MG63 (cell line): ENCODE results near the gene MRPL52. TPM values are rescaled to one million over a fixed set of nuclear protein-coding genes. Genes with fewer than 3 reads are reported as not detected.
A peak's percentile ranks its signal among the peaks of the same experiment; 100 is the strongest.
"Not testable (repeated sequence)": the region's sequence is repeated elsewhere in the genome, so short reads cannot be mapped to it uniquely, and the experiment has no call there.

Experiments
- DNase-seq: peaks from one replicate; pipeline ENCODE4 v3.0.0-alpha.2; 2020
- H3K27me3 ChIP-seq: fragments of 250-450 bp; sonication (Bioruptor Pico); 2 replicates; pipeline ENCODE4 v1.5.1; 2020; ENCODE audit warnings: mild to moderate bottlenecking, moderate library complexity
- H3K36me3 ChIP-seq: fragments of 250-450 bp; sonication (Bioruptor Pico); 2 replicates; pipeline ENCODE4 v1.5.1; 2020; ENCODE audit warnings: mild to moderate bottlenecking, moderate library complexity
- H3K4me3 ChIP-seq: fragments of 250-450 bp; sonication (Bioruptor Pico); 2 replicates; pipeline ENCODE4 v1.5.1; 2020; ENCODE audit warnings: mild to moderate bottlenecking, moderate library complexity
- H3K9me3 ChIP-seq: fragments of 250-450 bp; sonication (Bioruptor Pico); 2 replicates; pipeline ENCODE4 v1.5.1; 2020; ENCODE audit warnings: mild to moderate bottlenecking, moderate library complexity
- total RNA-seq: library from RNA; depleted of rRNA; stranded (reverse); fragments of >200 nt; shearing (Covaris generic); gene quantifications from 2 replicates; pipeline ENCODE4 v1.2.3, GENCODE V29; 2014; ENCODE audit warnings: low replicate concordance

Gene MRPL52
- total RNA-seq, 1 experiment from 2014 or later: 92.8 TPM

DNA sequence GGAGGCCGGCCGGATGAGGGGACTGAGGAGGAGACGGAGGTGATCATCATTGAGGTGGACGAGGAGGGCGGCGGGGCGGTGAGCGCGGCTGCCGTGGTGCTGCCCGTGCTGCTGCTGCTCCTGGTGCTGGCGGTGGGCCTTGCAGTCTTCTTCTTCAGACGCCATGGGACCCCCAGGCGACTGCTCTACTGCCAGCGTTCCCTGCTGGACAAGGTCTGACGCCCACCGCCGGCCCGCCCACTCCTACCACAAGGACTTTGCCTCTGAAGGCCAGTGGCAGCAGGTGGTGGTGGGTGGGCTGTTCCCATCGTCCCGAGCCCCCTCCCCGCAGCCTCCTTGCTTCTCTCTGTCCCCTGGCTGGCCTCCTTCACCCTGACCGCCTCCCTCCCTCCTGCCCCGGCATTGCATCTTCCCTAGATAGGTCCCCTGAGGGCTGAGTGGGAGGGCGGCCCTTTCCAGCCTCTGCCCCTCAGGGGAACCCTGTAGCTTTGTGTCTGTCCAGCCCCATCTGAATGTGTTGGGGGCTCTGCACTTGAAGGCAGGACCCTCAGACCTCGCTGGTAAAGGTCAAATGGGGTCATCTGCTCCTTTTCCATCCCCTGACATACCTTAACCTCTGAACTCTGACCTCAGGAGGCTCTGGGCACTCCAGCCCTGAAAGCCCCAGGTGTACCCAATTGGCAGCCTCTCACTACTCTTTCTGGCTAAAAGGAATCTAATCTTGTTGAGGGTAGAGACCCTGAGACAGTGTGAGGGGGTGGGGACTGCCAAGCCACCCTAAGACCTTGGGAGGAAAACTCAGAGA is 16.3 kb downstream of the MRPL52 start:
- Histone ChIP-seq H3K27me3 (no peaks in the 10 kb centered on the region), H3K9me3 (no peaks in the 10 kb centered on the region), H3K36me3 (peaks cover 31% of the 10 kb centered on the region), H3K4me3 (no peak overlapping the region)
- DNase-seq: no peak

DNA sequence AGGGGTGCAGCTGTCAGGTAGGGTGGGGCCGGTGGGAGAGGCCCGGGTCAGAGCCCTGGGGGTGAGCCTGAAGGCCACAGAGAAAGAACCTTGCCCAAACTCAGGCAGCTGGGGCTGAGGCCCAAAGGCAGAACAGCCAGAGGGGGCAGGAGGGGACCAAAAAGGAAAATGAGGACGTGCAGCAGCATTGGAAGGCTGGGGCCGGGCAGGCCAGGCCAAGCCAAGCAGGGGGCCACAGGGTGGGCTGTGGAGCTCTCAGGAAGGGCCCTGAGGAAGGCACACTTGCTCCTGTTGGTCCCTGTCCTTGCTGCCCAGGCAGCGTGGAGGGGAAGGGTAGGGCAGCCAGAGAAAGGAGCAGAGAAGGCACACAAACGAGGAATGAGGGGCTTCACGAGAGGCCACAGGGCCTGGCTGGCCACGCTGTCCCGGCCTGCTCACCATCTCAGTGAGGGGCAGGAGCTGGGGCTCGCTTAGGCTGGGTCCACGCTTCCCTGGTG is 17.2 kb downstream of the MRPL52 start:
- Histone ChIP-seq H3K27me3 (no peaks in the 10 kb centered on the region), H3K9me3 (no peaks in the 10 kb centered on the region), H3K4me3 (no peak overlapping the region), H3K36me3 (peaks cover 23% of the 10 kb centered on the region)
- no peak for DNase-seq

GRCh38 chr14:22847661-22848341 is 18.1 kb downstream of the MRPL52 start:
- peak; percentile 20 for DNase-seq
- H3K9me3 ChIP-seq: no peaks in the 10 kb centered on the region
- H3K4me3 ChIP-seq: no peak overlapping the region
- H3K36me3 ChIP-seq: peaks cover 13% of the 10 kb centered on the region
- no peaks in the 10 kb centered on the region for H3K27me3 ChIP-seq

DNA sequence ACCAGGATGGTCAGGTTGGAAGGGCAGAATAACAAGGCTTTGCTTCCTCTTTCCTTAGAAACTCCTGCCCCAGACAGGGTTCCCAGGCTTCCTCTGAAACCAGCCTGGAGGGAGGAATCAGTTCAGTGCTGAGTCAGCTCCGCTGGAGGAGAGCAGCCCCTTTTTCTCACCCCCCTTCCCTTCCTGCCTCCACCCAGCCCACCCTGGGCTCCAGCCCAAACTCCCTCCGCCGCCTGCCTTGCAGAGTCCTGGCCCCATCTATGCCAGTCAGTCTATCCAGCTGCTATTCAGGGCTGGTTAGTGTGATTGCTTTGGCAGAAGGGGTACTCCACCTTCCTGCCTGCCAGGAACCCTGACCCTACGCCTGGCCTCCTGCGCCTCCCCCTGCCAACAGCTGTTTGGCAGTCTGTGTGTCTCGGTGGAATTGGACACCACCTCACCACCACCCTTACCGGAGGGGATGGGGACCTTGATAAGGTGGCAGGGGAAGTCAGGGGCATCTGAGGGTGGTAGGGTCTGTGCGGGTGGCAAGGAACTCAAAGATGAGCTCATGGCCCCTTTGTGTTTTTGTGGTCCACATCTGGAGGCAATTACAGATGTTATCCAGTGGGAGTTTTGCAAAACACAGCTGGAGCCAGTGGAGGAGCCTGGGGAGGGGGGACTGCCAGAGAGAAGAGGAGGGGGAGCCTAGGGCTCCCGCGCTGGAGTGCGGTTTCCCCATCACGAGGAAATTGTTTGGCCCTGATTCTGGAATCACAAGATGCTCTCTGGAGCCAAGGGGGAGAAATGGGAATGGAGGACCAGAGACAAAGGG is 18.9 kb downstream of the MRPL52 start:
- Histone ChIP-seq H3K9me3 (no peaks in the 10 kb centered on the region), H3K27me3 (no peaks in the 10 kb centered on the region), H3K36me3 (peaks cover 12% of the 10 kb centered on the region), H3K4me3 (no peak overlapping the region)
- peak; percentile 96 for DNase-seq

GRCh38 chr14:22849212-22849819 is 19.6 kb downstream of the MRPL52 start:
- no peak overlapping the region for H3K4me3 ChIP-seq
- no peaks in the 10 kb centered on the region for H3K9me3 ChIP-seq
- DNase-seq: peak; percentile 86
- no peaks in the 10 kb centered on the region for H3K27me3 ChIP-seq
- H3K36me3 ChIP-seq: peaks cover 9% of the 10 kb centered on the region

- no peak overlapping the region for H3K4me3 ChIP-seq
- H3K36me3 ChIP-seq: peaks cover 5% of the 10 kb centered on the region
- no peaks in the 10 kb centered on the region for H3K27me3 ChIP-seq
- H3K9me3 ChIP-seq: no peaks in the 10 kb centered on the region
- peak; percentile 94 for DNase-seq
These were observed 21.5 kb downstream of the MRPL52 start for GRCh38 chr14:22850944-22851764.

- not testable (repeated sequence) for DNase-seq
These were observed 22.5 kb downstream of the MRPL52 start for GRCh38 chr14:22852178-22852577.

GRCh38 chr14:22852599-22852939 is 22.9 kb downstream of the MRPL52 start:
- DNase-seq: no peak
- Histone ChIP-seq H3K36me3 (no peaks in the 10 kb centered on the region), H3K9me3 (no peaks in the 10 kb centered on the region), H3K4me3 (no peak overlapping the region), H3K27me3 (no peaks in the 10 kb centered on the region)

More at GRCh38 chr14:22852178-22852577, 22.5 kb downstream of the MRPL52 start:
- not testable (repeated sequence) for H3K9me3 ChIP-seq, H3K27me3 ChIP-seq, H3K36me3 ChIP-seq, H3K4me3 ChIP-seq

GRCh38 chr14:22852940-22853767 is 23.5 kb downstream of the MRPL52 start:
- Histone ChIP-seq H3K36me3 (no peaks in the 10 kb centered on the region), H3K9me3 (no peaks in the 10 kb centered on the region), H3K4me3 (peak overlapping the region; percentile 28; the same call in 1 of the 2 replicates), H3K27me3 (no peaks in the 10 kb centered on the region)
- DNase-seq: peak; percentile 75

GRCh38 chr14:22854296-22854695 is 24.6 kb downstream of the MRPL52 start:
- H3K4me3 ChIP-seq, H3K9me3 ChIP-seq, DNase-seq, H3K36me3 ChIP-seq, H3K27me3 ChIP-seq: not testable (repeated sequence)

GRCh38 chr14:22854963-22855724 is 25.5 kb downstream of the MRPL52 start:
- no peaks in the 10 kb centered on the region for H3K36me3 ChIP-seq
- H3K9me3 ChIP-seq: no peaks in the 10 kb centered on the region
- H3K27me3 ChIP-seq: no peaks in the 10 kb centered on the region
- DNase-seq: no peak
- H3K4me3 ChIP-seq: no peak overlapping the region

DNA sequence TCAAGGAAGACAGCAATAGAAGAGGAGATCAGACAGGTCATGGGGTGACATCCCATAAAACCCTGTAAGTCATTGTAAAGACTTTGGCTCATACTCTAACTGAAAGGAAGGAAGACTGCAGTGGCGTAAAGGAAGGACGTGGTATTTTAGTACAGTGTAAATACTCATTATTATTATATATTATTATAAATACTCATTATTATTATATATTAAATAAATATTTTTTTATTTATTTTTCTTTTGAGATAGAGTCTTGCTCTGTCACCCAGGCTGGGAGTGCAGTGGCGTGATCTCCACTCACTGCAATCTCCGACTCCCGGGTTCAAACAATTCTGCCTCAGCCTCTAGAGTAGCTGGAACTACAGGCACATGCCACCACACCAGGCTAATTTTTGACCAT is 26.7 kb downstream of the MRPL52 start:
- H3K9me3 ChIP-seq: no peaks in the 10 kb centered on the region
- no peak overlapping the region for H3K4me3 ChIP-seq
- no peak for DNase-seq
- H3K27me3 ChIP-seq: no peaks in the 10 kb centered on the region
- no peaks in the 10 kb centered on the region for H3K36me3 ChIP-seq

DNA sequence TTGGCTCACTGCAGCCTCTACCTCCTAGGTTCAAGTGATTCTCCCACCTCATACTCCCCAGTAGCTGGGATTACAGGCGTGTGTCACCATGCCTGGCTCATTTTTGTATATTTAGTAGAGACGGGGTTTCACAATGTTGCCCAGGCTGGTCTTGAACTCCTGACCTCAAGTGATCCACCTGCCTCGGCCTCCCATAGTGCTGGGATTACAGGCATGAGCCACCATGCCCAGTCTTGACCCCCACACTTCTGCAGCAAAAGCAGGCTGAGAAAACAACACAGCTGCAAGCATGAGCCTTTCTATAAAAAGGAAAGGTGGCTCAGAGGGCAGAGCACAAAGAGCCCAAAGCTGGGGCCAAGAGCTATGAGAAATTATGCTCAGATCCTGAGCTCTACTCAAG is 30.7 kb downstream of the MRPL52 start:
- DNase-seq, H3K9me3 ChIP-seq, H3K4me3 ChIP-seq, H3K27me3 ChIP-seq, H3K36me3 ChIP-seq: not testable (repeated sequence)

- Histone ChIP-seq H3K4me3 (no peak overlapping the region), H3K27me3 (no peaks in the 10 kb centered on the region), H3K36me3 (no peaks in the 10 kb centered on the region), H3K9me3 (no peaks in the 10 kb centered on the region)
- DNase-seq: no peak
These were observed 32.0 kb downstream of the MRPL52 start for GRCh38 chr14:22861651-22862050.

GRCh38 chr14:22864979-22865378 is 35.3 kb downstream of the MRPL52 start:
- Histone ChIP-seq H3K36me3 (no peaks in the 10 kb centered on the region), H3K4me3 (no peak overlapping the region), H3K27me3 (no peaks in the 10 kb centered on the region), H3K9me3 (no peaks in the 10 kb centered on the region)
- no peak for DNase-seq
